ENCODE data around the gene CADPS.

GRCh38 chr3:62920466-62920784 lies 45.2 kb upstream of the CADPS start:
- TF ChIP-seq CTCF (IDR thresholded peaks at IDR 0.05 in 8 of 11, conservative IDR thresholded peaks at IDR 0.05 in 3 of 11) (no peak), POLR2A (IDR thresholded peaks at IDR 0.05) (no peak)
